ENCODE measurements around the gene RIPOR3. TPM values are rescaled to one million over a fixed set of nuclear protein-coding genes. Genes with fewer than 3 reads are reported as not detected.
A peak's percentile ranks its signal among the peaks of the same experiment; 100 is the strongest.
"Not testable (repeated sequence)": the region's sequence is repeated elsewhere in the genome, so short reads cannot be mapped to it uniquely, and the experiment has no call there.

RIPOR3 gene
- total RNA-seq, 1 donor from 2014 or later, result 0.31 TPM

DNA sequence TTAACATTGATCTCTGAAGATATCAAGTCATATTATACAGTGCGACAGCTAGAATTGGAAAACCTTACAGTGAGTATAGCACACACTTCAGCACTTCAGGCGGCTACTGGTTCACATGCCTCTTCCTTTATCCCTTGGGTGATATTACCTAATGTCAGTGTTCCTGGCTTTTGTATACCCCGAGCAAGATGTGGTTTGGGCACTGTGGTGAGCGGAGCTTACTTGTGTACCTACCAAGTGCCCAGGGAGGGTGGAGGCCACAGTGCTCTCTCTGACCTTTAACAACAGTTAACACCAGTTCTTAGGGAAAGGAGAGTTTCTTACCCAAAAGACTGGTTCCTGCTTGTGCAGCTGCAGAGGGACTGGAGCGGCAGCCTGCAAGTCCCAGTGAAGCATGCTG lies 116.8 kb downstream of the RIPOR3 start:
- DNase-seq (ENCODE audit: low spot score, unreplicated experiment), result no peak
- H3K27ac Mint-ChIP-seq, result no peak overlapping the region

DNA sequence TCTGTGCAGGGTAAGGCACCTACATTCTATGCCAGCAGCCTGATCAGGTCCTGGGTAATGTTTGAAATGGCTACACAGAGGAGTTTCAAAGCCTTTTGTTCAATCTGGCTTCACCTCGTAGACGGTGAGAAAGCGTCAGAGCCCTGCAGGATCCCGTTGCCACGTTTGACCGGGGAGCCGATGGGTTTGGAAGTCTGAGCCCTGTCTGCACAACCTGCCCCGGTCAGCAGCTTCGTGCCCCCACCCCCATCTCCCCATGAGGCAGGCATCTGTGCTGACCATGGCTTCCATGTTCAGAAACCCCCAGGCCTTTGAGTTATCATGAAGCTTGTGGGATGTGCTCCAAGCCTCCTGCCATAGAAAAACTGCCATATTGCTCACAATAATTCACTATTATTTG lies 117.2 kb downstream of the RIPOR3 start:
- Mint-ChIP-seq H3K36me3 (ENCODE audit: insufficient read depth) (peaks cover 14% of the 10 kb centered on the region), H3K4me3 (ENCODE audit: low read depth) (no peak overlapping the region), H3K27ac (no peak overlapping the region), H3K27me3 (no peaks in the 10 kb centered on the region), H3K9me3 (ENCODE audit: low read depth) (no peaks in the 10 kb centered on the region), H3K4me1 (ENCODE audit: low read depth) (peaks cover 2% of the 10 kb centered on the region)
- no peak for DNase-seq (ENCODE audit: low spot score, unreplicated experiment)
- TF ChIP-seq, protein P1, sequence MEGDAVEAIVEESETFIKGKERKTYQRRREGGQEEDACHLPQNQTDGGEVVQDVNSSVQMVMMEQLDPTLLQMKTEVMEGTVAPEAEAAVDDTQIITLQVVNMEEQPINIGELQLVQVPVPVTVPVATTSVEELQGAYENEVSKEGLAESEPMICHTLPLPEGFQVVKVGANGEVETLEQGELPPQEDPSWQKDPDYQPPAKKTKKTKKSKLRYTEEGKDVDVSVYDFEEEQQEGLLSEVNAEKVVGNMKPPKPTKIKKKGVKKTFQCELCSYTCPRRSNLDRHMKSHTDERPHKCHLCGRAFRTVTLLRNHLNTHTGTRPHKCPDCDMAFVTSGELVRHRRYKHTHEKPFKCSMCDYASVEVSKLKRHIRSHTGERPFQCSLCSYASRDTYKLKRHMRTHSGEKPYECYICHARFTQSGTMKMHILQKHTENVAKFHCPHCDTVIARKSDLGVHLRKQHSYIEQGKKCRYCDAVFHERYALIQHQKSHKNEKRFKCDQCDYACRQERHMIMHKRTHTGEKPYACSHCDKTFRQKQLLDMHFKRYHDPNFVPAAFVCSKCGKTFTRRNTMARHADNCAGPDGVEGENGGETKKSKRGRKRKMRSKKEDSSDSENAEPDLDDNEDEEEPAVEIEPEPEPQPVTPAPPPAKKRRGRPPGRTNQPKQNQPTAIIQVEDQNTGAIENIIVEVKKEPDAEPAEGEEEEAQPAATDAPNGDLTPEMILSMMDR (IDR thresholded peaks at IDR 0.05; ENCODE audit: unreplicated experiment), result no peak

More for the DNA sequence above, 116.8 kb downstream of the RIPOR3 start:
- Mint-ChIP-seq H3K4me1 (ENCODE audit: low read depth) (peaks cover 2% of the 10 kb centered on the region), H3K4me3 (ENCODE audit: low read depth) (no peak overlapping the region), H3K27me3 (no peaks in the 10 kb centered on the region), H3K9me3 (ENCODE audit: low read depth) (no peaks in the 10 kb centered on the region), H3K36me3 (ENCODE audit: insufficient read depth) (peaks cover 14% of the 10 kb centered on the region)
- TF ChIP-seq, protein P1 (IDR thresholded peaks at IDR 0.05; ENCODE audit: unreplicated experiment), result no peak

DNA sequence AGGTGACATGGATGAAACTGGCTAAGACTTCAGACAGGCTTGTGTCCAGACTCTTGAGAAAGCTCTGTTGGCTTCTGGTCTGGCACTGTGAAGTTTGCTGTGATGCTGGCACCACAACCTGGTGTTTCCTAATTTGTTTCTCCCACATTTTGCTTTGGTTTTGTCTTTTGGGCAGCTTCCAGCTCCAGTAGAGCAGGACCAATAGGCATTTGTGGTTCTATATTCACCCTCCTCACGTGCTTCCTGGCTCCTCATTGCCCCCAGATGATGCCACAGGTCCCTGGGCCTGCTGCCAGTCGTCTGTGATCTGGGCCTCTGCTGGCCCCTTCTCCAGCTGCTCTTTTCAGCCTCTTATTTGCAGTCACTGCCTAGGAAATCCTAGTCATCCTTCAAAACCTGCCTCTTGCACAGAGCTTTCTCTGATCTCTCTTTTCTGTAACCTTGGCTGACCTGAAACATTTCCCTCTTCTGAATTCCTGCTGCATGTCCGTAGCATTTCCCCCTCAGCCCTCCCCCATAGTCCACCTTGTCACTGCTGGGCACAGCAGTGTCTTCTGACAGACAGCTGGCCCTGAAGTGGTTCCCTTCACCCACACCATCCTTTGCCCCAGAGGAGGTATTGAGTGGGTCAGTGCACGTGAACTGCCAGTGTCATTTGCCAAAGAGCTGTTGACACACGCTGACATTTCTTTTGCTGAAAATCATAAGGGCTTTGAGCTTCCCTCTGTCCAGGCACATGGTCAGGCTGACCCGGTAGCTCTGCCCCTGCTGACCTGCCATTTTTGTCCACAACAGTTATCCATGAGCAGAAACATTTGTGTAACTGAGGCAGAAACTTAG lies 118.2 kb downstream of the RIPOR3 start:
- TF ChIP-seq, protein P1 (IDR thresholded peaks at IDR 0.05; ENCODE audit: unreplicated experiment), result no peak
- peaks cover 19% of the 10 kb centered on the region for H3K36me3 Mint-ChIP-seq (ENCODE audit: insufficient read depth)
- no peaks in the 10 kb centered on the region for H3K27me3 Mint-ChIP-seq
- no peaks in the 10 kb centered on the region for H3K9me3 Mint-ChIP-seq (ENCODE audit: low read depth)
- H3K27ac Mint-ChIP-seq, result no peak overlapping the region
- H3K4me1 Mint-ChIP-seq (ENCODE audit: low read depth), result peaks cover 2% of the 10 kb centered on the region
- H3K4me3 Mint-ChIP-seq (ENCODE audit: low read depth), result no peak overlapping the region
- DNase-seq (ENCODE audit: low spot score, unreplicated experiment), result no peak

DNA sequence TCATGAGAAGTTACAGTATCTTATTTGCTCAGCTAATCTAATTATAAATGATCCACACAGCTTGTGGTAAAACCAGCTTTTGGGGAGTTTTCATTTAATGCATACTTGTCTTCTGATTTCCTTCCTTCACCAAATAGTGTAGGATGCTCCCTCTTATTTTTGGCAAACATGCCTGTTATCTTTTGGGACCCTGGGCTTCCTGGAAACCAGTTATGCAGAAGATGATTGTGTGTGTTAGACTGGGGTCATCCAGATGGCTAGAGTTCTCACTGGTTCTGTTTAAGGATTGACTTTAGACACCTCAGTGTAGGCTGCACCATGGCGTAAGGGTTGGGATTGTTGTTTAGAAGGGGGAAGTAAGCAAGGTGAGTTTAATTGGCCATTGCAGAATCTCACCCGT lies 119.9 kb downstream of the RIPOR3 start:
- H3K4me3 Mint-ChIP-seq (ENCODE audit: low read depth), result no peak overlapping the region
- no peaks in the 10 kb centered on the region for H3K9me3 Mint-ChIP-seq (ENCODE audit: low read depth)
- peaks cover 2% of the 10 kb centered on the region for H3K4me1 Mint-ChIP-seq (ENCODE audit: low read depth)
- TF ChIP-seq, protein P1 (IDR thresholded peaks at IDR 0.05; ENCODE audit: unreplicated experiment), result no peak
- no peak overlapping the region for H3K27ac Mint-ChIP-seq
- no peak for DNase-seq (ENCODE audit: low spot score, unreplicated experiment)
- peaks cover 26% of the 10 kb centered on the region for H3K36me3 Mint-ChIP-seq (ENCODE audit: insufficient read depth)
- H3K27me3 Mint-ChIP-seq, result no peaks in the 10 kb centered on the region

GRCh38 chr20:50569864-50570836 lies 121.2 kb downstream of the RIPOR3 start:
- DNase-seq (ENCODE audit: low spot score, unreplicated experiment), result no peak
- peaks cover 2% of the 10 kb centered on the region for H3K4me1 Mint-ChIP-seq (ENCODE audit: low read depth)
- no peaks in the 10 kb centered on the region for H3K27me3 Mint-ChIP-seq
- H3K27ac Mint-ChIP-seq, result no peak overlapping the region
- H3K4me3 Mint-ChIP-seq (ENCODE audit: low read depth), result no peak overlapping the region
- TF ChIP-seq, protein P1 (IDR thresholded peaks at IDR 0.05; ENCODE audit: unreplicated experiment), result no peak
- H3K36me3 Mint-ChIP-seq (ENCODE audit: insufficient read depth), result peaks cover 24% of the 10 kb centered on the region
- H3K9me3 Mint-ChIP-seq (ENCODE audit: low read depth), result no peaks in the 10 kb centered on the region

- Mint-ChIP-seq H3K27ac (peak overlapping the region; percentile 83), H3K36me3 (ENCODE audit: insufficient read depth) (peaks cover 22% of the 10 kb centered on the region)
- not testable (repeated sequence) for H3K4me3 Mint-ChIP-seq (ENCODE audit: low read depth); DNase-seq (ENCODE audit: low spot score, unreplicated experiment); H3K9me3 Mint-ChIP-seq (ENCODE audit: low read depth); H3K4me1 Mint-ChIP-seq (ENCODE audit: low read depth); H3K27me3 Mint-ChIP-seq
These were observed 121.9 kb downstream of the RIPOR3 start for GRCh38 chr20:50569487-50569863.

Data from progenitor cell of endocrine pancreas (in vitro differentiated cells).